Activated CD8-positive, alpha-beta memory T cell treated with anti-CD3 and anti-CD28 coated beads, Interleukin-2, amount 50 U/mL, for 1 hour (primary cell): ENCODE results near the gene ADM2.

Source experiments
- DNase-seq: peaks from one replicate; pipeline ENCODE4 v3.0.0-alpha.2; 2020; ENCODE audit errors: extremely low read depth

Gene ADM2

GRCh38 chr22:50445071-50445879 lies 36.1 kb upstream of the ADM2 start:
- peak; percentile 40 for DNase-seq

- DNase-seq = no peak
These were observed 35.2 kb upstream of the ADM2 start for GRCh38 chr22:50445880-50446707.

GRCh38 chr22:50446708-50447575 lies 34.4 kb upstream of the ADM2 start:
- DNase-seq = no peak

DNA sequence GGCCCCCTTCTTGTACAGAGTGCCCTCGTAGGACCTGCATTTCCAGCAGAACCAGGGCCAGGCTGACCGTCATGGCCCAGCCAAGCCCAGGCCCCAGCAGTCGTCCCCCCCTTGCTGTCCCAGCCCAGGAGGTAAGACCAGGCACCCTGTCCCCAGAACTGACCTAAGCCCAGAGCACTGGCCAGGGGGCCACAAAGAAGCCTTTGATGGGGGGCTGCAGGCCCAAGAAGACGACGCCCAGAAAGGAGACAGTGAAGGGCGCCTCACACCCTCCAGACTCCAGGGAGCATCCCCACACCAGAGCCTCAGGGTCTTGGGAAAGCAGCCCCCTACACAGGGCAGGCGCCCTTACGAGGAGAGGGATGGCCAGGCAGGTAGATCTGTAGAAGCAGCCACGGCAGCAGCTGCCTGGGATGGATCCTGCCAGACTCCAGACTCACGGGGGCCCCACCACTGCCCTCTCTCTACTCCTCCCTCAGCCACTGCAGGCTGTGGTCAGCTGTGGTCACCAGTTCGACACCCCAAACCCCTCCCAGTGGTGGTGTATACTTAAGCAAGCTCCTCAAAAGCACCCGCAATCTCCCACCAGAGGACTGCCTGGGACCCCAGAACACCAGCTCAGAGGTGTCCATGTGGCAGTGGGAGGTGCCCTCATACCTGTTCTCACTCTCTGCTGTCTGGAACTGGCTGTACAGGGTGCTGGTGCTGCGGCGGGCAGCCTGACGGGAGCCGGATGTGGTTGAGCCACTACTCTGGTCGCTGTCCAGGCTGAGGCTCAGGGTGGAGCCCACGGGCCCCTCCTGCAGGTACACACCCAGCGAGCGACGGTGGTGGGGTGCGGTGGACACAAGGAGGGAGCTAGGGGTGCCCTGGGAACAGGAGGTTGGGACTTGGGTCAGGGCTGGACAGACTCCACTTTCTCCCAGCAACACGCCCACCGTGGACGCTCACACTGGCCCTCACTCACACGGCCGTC lies 33.5 kb upstream of the ADM2 start:
- no peak for DNase-seq

DNA sequence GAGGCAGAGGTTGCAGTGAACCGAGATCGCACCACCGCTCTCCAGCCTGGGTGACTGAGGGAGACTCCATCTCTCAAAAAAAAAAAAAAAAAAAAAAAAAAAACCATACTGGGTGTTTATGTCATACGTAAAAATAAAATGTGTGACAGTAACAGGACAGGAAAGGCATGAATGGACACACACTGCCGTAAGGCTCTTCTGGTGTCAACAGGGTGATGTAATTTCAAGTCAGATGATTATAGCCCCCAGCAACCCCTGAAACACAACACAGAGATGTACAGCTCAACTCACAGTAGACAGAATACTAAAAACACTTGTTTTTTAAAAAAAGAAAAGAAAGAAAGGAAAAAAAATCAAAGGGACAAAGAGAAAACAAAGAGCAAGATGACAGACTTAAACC lies 28.7 kb upstream of the ADM2 start:
- no peak for DNase-seq

DNA sequence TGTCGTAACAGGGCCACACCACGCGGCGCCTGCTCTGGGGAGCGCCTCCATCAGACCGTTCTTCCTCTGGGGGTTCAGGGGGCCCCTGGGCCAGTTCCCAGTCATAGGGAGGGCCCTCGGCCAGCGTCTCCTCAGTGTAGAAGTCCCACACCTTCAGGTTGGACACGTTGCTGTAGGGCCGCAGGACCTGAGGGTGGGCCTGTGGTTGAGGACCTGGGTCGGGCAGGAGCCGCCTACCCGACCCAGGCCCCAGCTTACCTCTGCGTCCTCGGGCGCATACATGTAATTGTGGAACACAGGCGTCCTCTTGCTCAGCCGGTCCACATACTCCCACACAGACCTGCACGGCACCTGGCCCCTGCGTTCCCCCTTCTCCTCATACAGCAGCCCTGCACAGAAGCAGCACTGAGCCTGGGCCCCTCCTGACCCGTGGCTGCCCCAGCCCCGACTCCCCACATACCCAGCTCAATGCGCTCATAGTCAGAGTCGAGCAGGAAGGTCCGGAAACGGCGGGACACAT lies 26.7 kb upstream of the ADM2 start:
- no peak for DNase-seq

GRCh38 chr22:50455201-50455600 lies 26.1 kb upstream of the ADM2 start:
- no peak for DNase-seq

DNA sequence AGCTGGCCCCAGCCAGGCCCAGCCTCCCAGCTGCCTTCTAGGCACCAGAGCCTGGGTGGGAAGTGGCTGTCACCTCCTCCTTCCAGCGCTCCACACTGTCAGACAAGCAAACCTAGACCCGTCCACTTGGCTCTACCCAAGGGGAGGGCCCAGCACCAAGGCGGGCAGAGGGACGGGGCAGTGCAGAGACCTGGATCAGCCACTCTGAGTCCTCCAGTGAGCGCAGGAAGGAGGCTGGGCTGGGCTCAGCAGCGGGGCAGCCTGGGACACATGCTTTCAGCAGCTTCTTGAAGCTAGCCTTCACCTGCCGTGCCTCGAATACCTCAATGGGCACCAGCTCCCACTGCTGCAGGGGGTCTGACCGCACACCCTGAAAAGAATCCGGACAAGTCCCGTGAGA lies 25.3 kb upstream of the ADM2 start:
- no peak for DNase-seq

- DNase-seq = no peak
These were observed 24.7 kb upstream of the ADM2 start for GRCh38 chr22:50456466-50457234.

GRCh38 chr22:50459016-50459415 lies 22.3 kb upstream of the ADM2 start:
- DNase-seq = no peak

- no peak for DNase-seq
These were observed 21.7 kb upstream of the ADM2 start for GRCh38 chr22:50459496-50460140.

DNA sequence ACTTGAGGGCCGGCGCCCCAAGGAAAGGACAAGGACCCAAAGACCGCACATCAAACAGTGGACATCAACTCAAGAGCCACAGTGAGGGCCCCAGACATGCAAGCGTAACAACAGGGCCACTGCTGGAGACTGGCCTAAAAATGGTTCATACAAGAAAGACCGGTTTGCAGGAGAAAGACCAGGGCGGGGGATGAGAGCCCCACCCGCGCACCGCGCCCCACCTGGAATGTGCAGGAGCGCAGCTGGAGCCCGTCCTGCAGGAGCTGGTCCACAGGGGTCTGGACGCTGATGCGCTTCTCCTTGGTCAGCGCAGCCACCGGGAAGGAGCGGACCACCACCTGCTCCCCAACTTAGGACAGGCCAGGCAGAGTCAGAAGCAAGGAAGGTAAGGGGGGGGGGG lies 20.4 kb upstream of the ADM2 start:
- no peak for DNase-seq

GRCh38 chr22:50461536-50461935 lies 19.8 kb upstream of the ADM2 start:
- DNase-seq = no peak

DNA sequence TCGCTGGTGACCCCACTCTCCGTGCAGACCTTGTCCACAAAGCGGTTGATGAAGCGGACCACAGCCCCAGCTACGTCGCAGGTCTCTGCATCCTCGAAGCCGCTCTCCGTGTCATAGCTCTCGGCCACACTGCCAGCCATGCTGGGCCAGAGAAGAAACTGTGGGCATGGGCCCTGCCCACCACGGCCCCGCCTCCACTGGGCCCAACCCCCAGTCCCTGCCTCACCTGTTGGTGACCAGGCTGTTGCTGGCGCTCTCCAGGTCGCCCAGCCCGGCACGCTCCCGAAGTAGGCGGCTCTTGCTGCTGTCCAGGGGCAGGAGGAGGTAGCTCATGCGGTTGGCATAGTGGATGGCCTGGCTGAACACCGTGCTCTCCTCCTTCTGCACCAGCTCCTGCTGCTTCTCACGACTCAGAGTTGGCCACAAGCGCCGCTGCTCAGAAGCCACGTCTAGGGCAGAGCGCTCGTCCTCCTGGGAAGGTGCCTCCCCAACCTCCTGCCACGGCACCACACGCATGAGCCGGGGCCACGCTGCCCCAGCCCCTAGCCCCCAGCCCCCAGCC lies 19.3 kb upstream of the ADM2 start:
- no peak for DNase-seq

- DNase-seq = no peak
These were observed 18.0 kb upstream of the ADM2 start for GRCh38 chr22:50463188-50463900.

- DNase-seq = no peak
These were observed 16.9 kb upstream of the ADM2 start for GRCh38 chr22:50464451-50464850.

DNA sequence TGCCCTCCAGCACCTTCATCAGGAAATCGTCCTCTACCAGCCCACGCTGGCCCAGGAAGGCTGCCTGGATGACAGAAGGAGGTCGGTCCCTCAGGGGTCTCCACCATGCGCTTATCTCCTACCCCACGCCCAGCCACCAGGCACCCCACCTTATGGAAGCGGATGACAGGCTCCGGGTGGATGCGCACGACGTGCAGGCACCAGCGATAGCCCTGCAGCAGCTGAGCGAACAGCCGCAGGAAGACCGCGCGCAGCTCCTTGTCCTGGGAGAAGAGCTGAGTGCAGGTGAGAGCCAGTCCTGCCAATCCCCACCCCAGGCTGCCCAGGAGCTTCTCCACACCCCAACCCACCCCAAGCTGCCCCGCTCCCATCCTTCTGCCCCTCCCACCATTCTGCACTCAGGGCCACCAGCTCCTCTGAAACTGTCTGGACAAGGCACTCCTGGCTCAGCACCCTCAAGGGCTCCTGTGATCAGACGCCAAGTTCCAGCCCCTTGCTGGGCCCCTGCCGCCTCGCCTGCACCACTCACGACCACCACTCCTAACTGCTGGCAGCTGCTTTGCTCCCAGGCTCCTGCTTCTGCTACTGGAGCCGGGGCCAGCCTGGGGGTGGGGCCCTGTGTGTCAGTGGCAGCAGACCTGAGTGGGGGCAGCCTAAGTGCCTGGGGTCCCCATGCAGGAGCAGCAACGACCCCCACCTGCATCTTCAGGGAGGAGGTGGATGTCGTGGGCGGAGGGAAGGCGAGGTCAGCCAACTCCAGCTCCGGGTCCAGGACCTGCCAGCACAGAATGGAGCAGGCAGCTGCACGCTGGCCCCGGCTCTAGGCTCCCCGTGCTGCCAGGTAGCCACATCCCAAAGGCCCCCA lies 16.0 kb upstream of the ADM2 start:
- DNase-seq = no peak
